Forelimb muscle (tissue), 1 donor: ENCODE data around the gene NEK7. TPM values are rescaled to one million over a fixed set of nuclear protein-coding genes. Genes with fewer than 3 reads are reported as not detected.
"Not testable (repeated sequence)": the region's sequence is repeated elsewhere in the genome, so short reads cannot be mapped to it uniquely, and the experiment has no call there.

Experiments
- DNase-seq: peaks from one replicate; pipeline ENCODE4 v3.0.0-alpha.2; 2013; ENCODE audit warnings: low read depth
- polyA plus RNA-seq: library from polyadenylated mRNA; unstranded; fragments of 120-200 nt; gene quantifications from one replicate; pipeline ENCODE4 v1.2.1, GENCODE V29; 2013; ENCODE audit not compliant: insufficient read length

Gene NEK7
- polyA plus RNA-seq, 1 donor: 34.7 TPM

- DNase-seq: peak; percentile 8
Measured at GRCh38 chr1:198205016-198205684, 48.4 kb downstream of the NEK7 start.

DNA sequence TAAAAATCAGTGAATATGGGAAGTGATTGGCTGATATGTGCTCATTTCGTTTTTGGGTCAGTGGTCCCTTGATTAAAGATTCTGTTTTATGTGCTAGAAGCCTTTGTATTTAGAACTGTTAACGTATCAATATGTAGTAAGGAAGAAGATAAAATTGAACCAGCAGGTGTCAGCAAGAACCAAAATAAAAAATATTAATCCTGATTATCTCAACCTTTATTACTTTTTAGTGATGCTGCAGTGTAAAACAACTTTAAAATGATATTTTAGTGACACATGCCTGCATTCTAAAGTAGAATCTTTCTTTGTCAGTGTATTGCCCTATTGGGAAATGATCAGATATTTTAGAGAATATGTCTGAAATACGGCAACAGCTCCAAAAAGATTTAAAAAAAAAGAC lies 49.5 kb downstream of the NEK7 start:
- no peak for DNase-seq

DNA sequence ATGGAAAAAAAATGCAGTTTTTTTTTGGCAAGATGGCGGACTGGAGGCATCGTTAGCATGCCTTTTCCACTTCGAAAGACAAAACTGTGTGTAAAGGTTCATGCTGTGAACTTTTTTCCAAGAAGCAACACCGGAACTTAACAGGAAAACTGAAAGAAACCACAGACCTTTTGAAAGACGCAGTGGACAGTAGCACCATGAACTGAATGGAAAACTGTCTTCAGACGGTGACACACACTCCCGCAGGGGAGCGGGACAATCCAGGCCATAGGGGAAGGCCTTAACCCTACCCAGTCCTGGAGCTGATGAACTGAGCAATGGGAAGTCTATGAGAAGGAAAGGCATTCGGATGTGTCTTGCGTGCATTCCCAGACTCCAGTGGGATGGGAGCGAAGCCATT lies 54.9 kb downstream of the NEK7 start:
- no peak for DNase-seq

DNA sequence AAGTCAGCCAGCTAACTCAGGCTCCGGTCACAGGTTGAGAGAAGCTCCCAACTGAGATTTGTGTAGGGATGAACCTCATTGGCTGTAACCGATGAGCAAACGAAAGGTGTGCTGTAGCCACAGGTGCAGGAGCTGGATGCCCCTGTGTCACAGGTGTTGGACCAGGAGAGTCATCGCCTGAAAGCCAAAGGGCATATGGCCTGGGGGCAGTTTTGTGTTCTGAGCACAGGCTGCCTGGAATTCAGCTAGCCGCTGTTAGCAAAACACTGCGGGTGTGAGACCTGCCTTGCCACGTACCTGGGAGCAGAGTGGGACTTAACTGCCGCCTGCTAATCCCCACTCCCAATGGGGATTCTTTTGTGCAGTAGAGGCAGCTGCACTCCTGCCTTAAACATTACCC lies 55.3 kb downstream of the NEK7 start:
- no peak for DNase-seq

DNA sequence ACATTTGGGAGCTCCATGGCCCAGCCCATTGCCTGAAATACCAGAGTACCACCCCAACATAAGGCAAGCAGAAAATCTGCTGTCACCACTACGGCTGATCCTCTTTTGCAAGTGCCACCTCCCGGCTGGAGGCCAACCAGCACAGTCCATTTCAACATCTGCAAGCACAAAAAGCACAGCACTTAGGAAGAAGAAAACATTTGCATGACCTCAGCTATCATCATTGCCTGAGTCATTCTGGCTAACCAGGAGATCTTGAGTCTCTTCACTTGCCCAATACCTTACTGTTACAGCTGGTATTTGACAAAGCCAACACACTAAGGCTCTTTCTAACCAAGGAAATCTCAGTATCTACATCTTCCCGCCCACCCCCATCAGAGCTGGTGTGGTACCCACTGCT lies 55.9 kb downstream of the NEK7 start:
- no peak for DNase-seq

GRCh38 chr1:198214924-198215323 lies 58.1 kb downstream of the NEK7 start:
- DNase-seq: no peak

- DNase-seq: no peak
Measured at GRCh38 chr1:198220428-198220827, 63.6 kb downstream of the NEK7 start.

- DNase-seq: not testable (repeated sequence)
Measured at GRCh38 chr1:198227010-198227409, 70.2 kb downstream of the NEK7 start.

GRCh38 chr1:198227454-198227853 lies 70.7 kb downstream of the NEK7 start:
- DNase-seq: not testable (repeated sequence)

- DNase-seq: no peak
Measured at GRCh38 chr1:198228925-198229324, 72.1 kb downstream of the NEK7 start.

DNA sequence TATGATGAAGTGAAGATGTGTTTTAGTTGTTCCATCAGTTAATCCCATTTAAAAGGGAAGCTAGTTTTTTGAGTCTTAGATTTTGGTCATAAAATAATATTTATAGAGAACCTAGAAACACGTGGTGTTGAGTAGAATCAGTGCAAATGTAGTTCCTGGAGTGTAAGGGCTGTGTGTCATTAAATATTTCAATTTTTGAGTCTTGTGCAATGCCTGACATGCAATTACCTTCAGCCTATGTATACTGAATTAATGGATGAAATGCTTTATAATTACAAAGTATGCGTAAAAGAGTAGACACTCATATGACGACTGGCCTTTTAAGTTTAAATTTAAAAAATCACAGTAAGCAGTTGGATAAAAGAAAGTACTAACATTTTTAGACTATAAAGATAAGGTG lies 75.0 kb downstream of the NEK7 start:
- DNase-seq: no peak

- no peak for DNase-seq
Measured at GRCh38 chr1:198232378-198232777, 75.6 kb downstream of the NEK7 start.

GRCh38 chr1:198232940-198233675 lies 76.3 kb downstream of the NEK7 start:
- no peak for DNase-seq

GRCh38 chr1:198234520-198235251 lies 77.9 kb downstream of the NEK7 start:
- DNase-seq: no peak

- no peak for DNase-seq
Measured at GRCh38 chr1:198238121-198238520, 81.3 kb downstream of the NEK7 start.

DNA sequence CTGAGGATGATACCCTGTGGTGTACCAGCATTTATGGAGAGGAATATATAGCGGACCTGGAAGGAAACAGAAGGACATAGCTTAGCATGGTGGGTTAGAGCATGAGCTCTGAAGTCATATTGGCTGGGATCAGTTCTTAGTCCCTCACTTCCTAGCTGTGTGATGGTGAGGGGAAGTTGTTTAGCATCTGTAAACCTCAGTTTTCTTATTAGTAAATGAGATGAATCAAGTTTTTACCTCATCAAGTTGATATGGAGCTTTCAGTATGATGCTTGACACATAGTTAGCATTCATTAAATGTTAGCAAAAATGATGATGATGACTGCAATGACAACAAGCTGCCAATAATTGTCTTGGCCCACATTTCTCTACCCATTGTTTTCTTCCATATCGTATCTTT lies 84.8 kb downstream of the NEK7 start:
- DNase-seq: no peak

- no peak for DNase-seq
Measured at GRCh38 chr1:198244772-198245171, 88.0 kb downstream of the NEK7 start.

DNA sequence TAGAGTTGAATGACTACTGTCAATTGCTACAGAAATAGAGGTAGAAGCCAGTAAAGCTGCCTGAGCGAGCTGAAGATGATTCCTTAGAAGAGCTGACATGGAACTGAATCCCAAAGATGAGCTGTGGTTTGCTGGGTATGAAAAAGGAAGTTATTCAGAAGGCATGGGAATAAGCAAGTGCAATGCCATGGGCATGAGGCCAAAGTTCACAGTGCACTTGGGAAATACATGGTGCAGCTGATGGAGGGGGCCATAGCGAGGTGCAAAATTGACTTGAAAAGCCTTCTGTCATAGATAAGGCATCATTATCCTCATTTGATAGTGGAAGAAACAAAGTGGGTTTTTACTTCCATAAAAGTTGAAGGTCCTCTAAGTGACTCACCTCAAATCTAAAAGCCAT lies 88.6 kb downstream of the NEK7 start:
- no peak for DNase-seq

DNA sequence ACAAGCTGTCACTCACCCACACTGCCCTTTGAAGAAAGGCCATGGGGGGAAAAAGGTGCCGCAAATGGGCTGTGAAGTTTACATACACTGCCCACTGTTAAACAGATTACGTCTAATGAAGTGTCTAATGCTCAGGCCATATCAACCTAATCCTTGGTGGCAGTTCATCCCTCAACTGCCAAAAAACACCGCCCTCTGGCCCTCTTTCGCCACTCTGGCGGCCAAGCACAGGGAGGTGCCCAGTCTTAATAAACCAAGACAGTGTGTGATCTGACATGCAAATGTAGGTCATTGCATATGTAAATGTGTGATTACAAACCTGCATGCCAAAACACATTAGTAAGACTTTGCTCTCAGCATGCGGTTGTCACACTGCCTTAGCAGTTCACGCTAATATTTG lies 89.5 kb downstream of the NEK7 start:
- DNase-seq: no peak

GRCh38 chr1:198253259-198253658 lies 96.5 kb downstream of the NEK7 start:
- DNase-seq: no peak

- DNase-seq: no peak
Measured at GRCh38 chr1:198253668-198254067, 96.9 kb downstream of the NEK7 start.

DNA sequence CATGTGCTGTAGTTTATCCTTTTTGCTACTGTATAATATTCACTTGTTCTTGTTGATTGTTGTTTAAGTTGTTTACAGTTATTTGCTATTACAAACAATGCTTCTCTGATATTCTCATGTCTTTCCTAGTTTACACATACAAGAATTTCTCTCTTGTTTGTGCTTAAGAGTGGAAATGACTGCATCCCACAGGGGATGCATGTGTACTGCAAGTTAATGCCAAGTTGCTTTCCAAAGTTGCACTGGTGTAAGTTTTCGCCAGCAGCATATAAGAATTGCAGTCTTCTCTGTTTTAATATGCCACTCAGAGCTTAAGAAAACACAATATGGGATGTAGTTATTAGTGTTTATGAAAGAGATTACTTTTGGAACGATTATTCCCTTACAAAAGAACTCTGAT lies 97.7 kb downstream of the NEK7 start:
- no peak for DNase-seq

DNA sequence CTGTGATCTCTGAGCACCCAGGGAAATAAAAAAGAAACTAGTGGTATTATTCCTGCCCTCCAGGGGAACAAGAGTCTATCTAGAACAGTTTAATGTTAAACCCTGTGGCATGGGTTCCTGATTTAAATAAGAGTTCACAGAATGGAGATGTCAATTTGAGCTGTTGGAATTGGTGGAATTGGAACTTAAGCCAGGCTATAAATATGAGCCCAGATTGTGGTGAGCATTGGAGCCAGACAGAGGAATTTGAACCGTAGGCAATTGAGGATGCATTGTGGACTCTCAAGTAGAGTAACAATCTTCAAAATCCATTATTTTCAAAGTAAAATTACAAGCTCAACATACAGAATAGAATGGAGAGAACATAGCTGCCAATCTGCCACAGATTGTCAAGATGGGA lies 98.2 kb downstream of the NEK7 start:
- no peak for DNase-seq
